CD8-positive, alpha-beta memory T cell (primary cell): ENCODE measurements around the gene WNT7B. TPM values are rescaled to one million over a fixed set of nuclear protein-coding genes. Genes with fewer than 3 reads are reported as not detected.
A peak's percentile ranks its signal among the peaks of the same experiment; 100 is the strongest.

Experiments
- CTCF ChIA-PET: fragments of 350-600 bp; sonication (Branson Sonifier 250); formaldehyde crosslinking; loops from one replicate; lab custom pipeline; 2021; ENCODE audit warnings: antibody characterized with exemption; lab: Charles Lee
- POLR2A ChIA-PET: fragments of 350-600 bp; sonication (Branson Sonifier 250); formaldehyde crosslinking; loops from one replicate; lab custom pipeline; 2021; ENCODE audit warnings: antibody characterized with exemption; lab: Charles Lee
- DNase-seq, 5 donors: peaks; one replicate each; pipeline versions ENCODE4 v3.0.0 to v3.0.0-alpha.2; 2020 to 2022; ENCODE audit warnings: mixed read lengths in 1 of 5
- H3K27ac ChIP-seq: one replicate; pipeline ENCODE4 v1.7.0; 2013; ENCODE audit warnings: low read depth, mild to moderate bottlenecking, low read length, moderate library complexity
- H3K27me3 ChIP-seq: 2 replicates; pipeline ENCODE4 v1.7.0; 2013; ENCODE audit warnings: low read length, mild to moderate bottlenecking; ENCODE audit not compliant: insufficient read depth, poor library complexity, severe bottlenecking
- H3K36me3 ChIP-seq: 2 replicates; pipeline ENCODE4 v1.7.0; 2013; ENCODE audit warnings: mild to moderate bottlenecking, low read length, moderate library complexity; ENCODE audit not compliant: insufficient read depth
- H3K4me1 ChIP-seq: 2 replicates; pipeline ENCODE4 v1.7.0; 2013; ENCODE audit warnings: mild to moderate bottlenecking, low read length, moderate library complexity; ENCODE audit not compliant: insufficient read depth
- H3K4me3 ChIP-seq: 2 replicates; pipeline ENCODE4 v1.7.0; 2013; ENCODE audit warnings: mild to moderate bottlenecking, low read length
- H3K9me3 ChIP-seq: 2 replicates; pipeline ENCODE4 v1.7.0; 2013; ENCODE audit warnings: mild to moderate bottlenecking, low read length
- H3K27ac Mint-ChIP-seq, 8 donors: one replicate each; pipeline ENCODE4 v1.8.0; 2020 to 2021; ENCODE audit warnings: mixed read lengths in 8 of 8, mild to moderate bottlenecking in 6 of 8, inconsistent platforms in 3 of 8, moderate library complexity in 3 of 8
- H3K27me3 Mint-ChIP-seq, 2 donors: one replicate each; pipeline ENCODE4 v1.8.0; 2020 to 2021; ENCODE audit warnings: mixed read lengths in 2 of 2, mild to moderate bottlenecking in 1 of 2, moderate library complexity in 1 of 2
- H3K36me3 Mint-ChIP-seq, 3 donors: one replicate each; pipeline ENCODE4 v1.8.0; 2020 to 2021; ENCODE audit warnings: mixed read lengths in 3 of 3, inconsistent platforms in 1 of 3, mild to moderate bottlenecking in 1 of 3
- H3K4me1 Mint-ChIP-seq, 3 donors: one replicate each; pipeline ENCODE4 v1.8.0; 2020 to 2021; ENCODE audit warnings: mixed read lengths in 3 of 3, inconsistent platforms in 1 of 3, mild to moderate bottlenecking in 1 of 3
- H3K4me3 Mint-ChIP-seq, 7 donors: one replicate each; pipeline ENCODE4 v1.8.0; 2020 to 2021; ENCODE audit warnings: mixed read lengths in 7 of 7, mild to moderate bottlenecking in 6 of 7, moderate library complexity in 4 of 7, inconsistent platforms in 2 of 7
- H3K9me3 Mint-ChIP-seq, 5 donors: one replicate each; pipeline ENCODE4 v1.8.0; 2020 to 2022; ENCODE audit warnings: mixed read lengths in 5 of 5, mild to moderate bottlenecking in 3 of 5, moderate library complexity in 2 of 5, inconsistent platforms in 1 of 5
- polyA plus RNA-seq: library from polyadenylated mRNA; unstranded; fragments of 300-500 nt; fragmentation: Illumina TruSeq; gene quantifications from one replicate; pipeline ENCODE4 v1.2.3, GENCODE V29; 2021
- total RNA-seq, 2 experiments: library from RNA; stranded (reverse); gene quantifications; one replicate each; pipeline ENCODE4 v1.2.3, GENCODE V29; 2021

WNT7B gene
- total and polyA plus RNA-seq, 3 experiments from 2014 or later: not detected

GRCh38 chr22:45893516-45893915, 83.4 kb downstream of the WNT7B start:
- Histone ChIP-seq H3K4me1 (no peaks in the 10 kb centered on the region), H3K27me3 (no peaks in the 10 kb centered on the region)
- CTCF ChIA-PET: no interaction called here

GRCh38 chr22:45892681-45893461, 84.1 kb downstream of the WNT7B start:
- H3K36me3 Mint-ChIP-seq: no peaks in the 10 kb centered on the region
- no peaks in the 10 kb centered on the region for H3K9me3 ChIP-seq
- H3K27me3 Mint-ChIP-seq: peaks cover 4 to 22% of the 10 kb centered on the region in 2 donors
- ChIA-PET POLR2A (no interaction called here), CTCF (no interaction called here)
- H3K27ac ChIP-seq: no peak overlapping the region
- no peaks in the 10 kb centered on the region for H3K36me3 ChIP-seq
- H3K27me3 ChIP-seq: no peaks in the 10 kb centered on the region
- no peak overlapping the region for H3K27ac Mint-ChIP-seq
- H3K4me3 ChIP-seq: no peak overlapping the region
- peak in 1 of 5 donors; percentile 26 for DNase-seq
- H3K4me1 ChIP-seq: no peaks in the 10 kb centered on the region
- no peaks in the 10 kb centered on the region for H3K4me1 Mint-ChIP-seq
- no peak overlapping the region for H3K4me3 Mint-ChIP-seq
- H3K9me3 Mint-ChIP-seq: no peaks in the 10 kb centered on the region

More at GRCh38 chr22:45893516-45893915, 83.4 kb downstream of the WNT7B start:
- Histone ChIP-seq H3K36me3 (no peaks in the 10 kb centered on the region), H3K4me3 (no peak overlapping the region), H3K9me3 (no peaks in the 10 kb centered on the region), H3K27ac (no peak overlapping the region)
- no peak overlapping the region for H3K27ac Mint-ChIP-seq
- peak in 2 of 5 donors; percentile 5 to 34 for DNase-seq
- POLR2A ChIA-PET: no interaction called here
- H3K36me3 Mint-ChIP-seq: no peaks in the 10 kb centered on the region
- H3K4me3 Mint-ChIP-seq: no peak overlapping the region
- H3K9me3 Mint-ChIP-seq: no peaks in the 10 kb centered on the region
- no peaks in the 10 kb centered on the region for H3K4me1 Mint-ChIP-seq
- peaks cover 3 to 17% of the 10 kb centered on the region in 2 donors for H3K27me3 Mint-ChIP-seq

GRCh38 chr22:45891996-45892621, 84.9 kb downstream of the WNT7B start:
- ChIA-PET POLR2A (no interaction called here), CTCF (no interaction called here)
- Mint-ChIP-seq H3K4me3 (no peak overlapping the region), H3K27me3 (peaks cover 4 to 20% of the 10 kb centered on the region in 2 donors), H3K27ac (no peak overlapping the region), H3K4me1 (no peaks in the 10 kb centered on the region), H3K36me3 (no peaks in the 10 kb centered on the region), H3K9me3 (no peaks in the 10 kb centered on the region)
- H3K36me3 ChIP-seq: no peaks in the 10 kb centered on the region
- no peak overlapping the region for H3K27ac ChIP-seq
- no peaks in the 10 kb centered on the region for H3K27me3 ChIP-seq
- no peak overlapping the region for H3K4me3 ChIP-seq
- no peaks in the 10 kb centered on the region for H3K4me1 ChIP-seq
- DNase-seq: peak in 1 of 5 donors; percentile 31
- no peaks in the 10 kb centered on the region for H3K9me3 ChIP-seq

- Mint-ChIP-seq H3K27ac (no peak overlapping the region), H3K4me3 (no peak overlapping the region), H3K36me3 (no peaks in the 10 kb centered on the region), H3K27me3 (peaks cover 5 to 20% of the 10 kb centered on the region in 2 donors), H3K9me3 (no peaks in the 10 kb centered on the region), H3K4me1 (no peaks in the 10 kb centered on the region)
- no peaks in the 10 kb centered on the region for H3K4me1 ChIP-seq
- no peak overlapping the region for H3K27ac ChIP-seq
- DNase-seq: no peak
- ChIA-PET CTCF (no interaction called here), POLR2A (no interaction called here)
- no peaks in the 10 kb centered on the region for H3K36me3 ChIP-seq
- no peaks in the 10 kb centered on the region for H3K9me3 ChIP-seq
- H3K4me3 ChIP-seq: no peak overlapping the region
- no peaks in the 10 kb centered on the region for H3K27me3 ChIP-seq
These were observed 85.4 kb downstream of the WNT7B start for GRCh38 chr22:45891471-45891995.

GRCh38 chr22:45891021-45891421, 85.9 kb downstream of the WNT7B start:
- H3K4me1 ChIP-seq: no peaks in the 10 kb centered on the region
- no peak overlapping the region for H3K4me3 ChIP-seq
- Mint-ChIP-seq H3K9me3 (no peaks in the 10 kb centered on the region), H3K4me3 (no peak overlapping the region), H3K27ac (no peak overlapping the region), H3K4me1 (no peaks in the 10 kb centered on the region), H3K36me3 (no peaks in the 10 kb centered on the region), H3K27me3 (peaks cover 6 to 22% of the 10 kb centered on the region in 2 donors)
- H3K36me3 ChIP-seq: no peaks in the 10 kb centered on the region
- no peaks in the 10 kb centered on the region for H3K9me3 ChIP-seq
- CTCF ChIA-PET: no interaction called here
- H3K27me3 ChIP-seq: no peaks in the 10 kb centered on the region
- POLR2A ChIA-PET: no interaction called here
- DNase-seq: peak in 1 of 5 donors; percentile 39
- no peak overlapping the region for H3K27ac ChIP-seq

- Histone ChIP-seq H3K4me1 (no peaks in the 10 kb centered on the region), H3K9me3 (no peaks in the 10 kb centered on the region), H3K27ac (no peak overlapping the region), H3K36me3 (no peaks in the 10 kb centered on the region), H3K4me3 (no peak overlapping the region), H3K27me3 (no peaks in the 10 kb centered on the region)
- peaks cover 6 to 19% of the 10 kb centered on the region in 2 donors for H3K27me3 Mint-ChIP-seq
- H3K4me1 Mint-ChIP-seq: no peaks in the 10 kb centered on the region
- no peaks in the 10 kb centered on the region for H3K36me3 Mint-ChIP-seq
- no peak overlapping the region for H3K27ac Mint-ChIP-seq
- DNase-seq: no peak
- H3K9me3 Mint-ChIP-seq: no peaks in the 10 kb centered on the region
- ChIA-PET POLR2A (no interaction called here), CTCF (no interaction called here)
- H3K4me3 Mint-ChIP-seq: no peak overlapping the region
These were observed 86.7 kb downstream of the WNT7B start for GRCh38 chr22:45890351-45890635.

- Histone ChIP-seq H3K27me3 (no peaks in the 10 kb centered on the region), H3K27ac (no peak overlapping the region), H3K4me3 (no peak overlapping the region), H3K4me1 (no peaks in the 10 kb centered on the region), H3K36me3 (no peaks in the 10 kb centered on the region), H3K9me3 (no peaks in the 10 kb centered on the region)
- ChIA-PET CTCF (no interaction called here), POLR2A (no interaction called here)
- DNase-seq: peak in 1 of 5 donors; percentile 27
- Mint-ChIP-seq H3K4me1 (no peaks in the 10 kb centered on the region), H3K27me3 (peaks cover 6 to 16% of the 10 kb centered on the region in 2 donors), H3K36me3 (no peaks in the 10 kb centered on the region), H3K27ac (no peak overlapping the region), H3K9me3 (no peaks in the 10 kb centered on the region), H3K4me3 (no peak overlapping the region)
These were observed 87.2 kb downstream of the WNT7B start for GRCh38 chr22:45889539-45890350.

GRCh38 chr22:45889093-45889538, 87.8 kb downstream of the WNT7B start:
- ChIA-PET POLR2A (no interaction called here), CTCF (no interaction called here)
- Mint-ChIP-seq H3K9me3 (no peaks in the 10 kb centered on the region), H3K4me1 (no peaks in the 10 kb centered on the region), H3K36me3 (no peaks in the 10 kb centered on the region), H3K27ac (no peak overlapping the region), H3K4me3 (no peak overlapping the region), H3K27me3 (peaks cover 6 to 13% of the 10 kb centered on the region in 2 donors)
- DNase-seq: peak in 1 of 5 donors; percentile 46
- H3K27me3 ChIP-seq: no peaks in the 10 kb centered on the region
- no peak overlapping the region for H3K27ac ChIP-seq
- H3K9me3 ChIP-seq: no peaks in the 10 kb centered on the region
- H3K36me3 ChIP-seq: no peaks in the 10 kb centered on the region
- H3K4me1 ChIP-seq: no peaks in the 10 kb centered on the region
- H3K4me3 ChIP-seq: no peak overlapping the region
